Measurements from ENCODE around the gene COPS3.

COPS3 gene

GRCh38 chr17:17217995-17218394 is 63.1 kb downstream of the COPS3 start:
- TF ChIP-seq, protein P1, sequence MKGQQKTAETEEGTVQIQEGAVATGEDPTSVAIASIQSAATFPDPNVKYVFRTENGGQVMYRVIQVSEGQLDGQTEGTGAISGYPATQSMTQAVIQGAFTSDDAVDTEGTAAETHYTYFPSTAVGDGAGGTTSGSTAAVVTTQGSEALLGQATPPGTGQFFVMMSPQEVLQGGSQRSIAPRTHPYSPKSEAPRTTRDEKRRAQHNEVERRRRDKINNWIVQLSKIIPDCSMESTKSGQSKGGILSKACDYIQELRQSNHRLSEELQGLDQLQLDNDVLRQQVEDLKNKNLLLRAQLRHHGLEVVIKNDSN (IDR thresholded peaks at IDR 0.05) = no peak
- TF ChIP-seq TEAD4 (IDR thresholded peaks at IDR 0.05) (no peak), REST (IDR thresholded peaks at IDR 0.05; ENCODE audit: low read depth) (no peak), FOXM1 (IDR thresholded peaks at IDR 0.05; ENCODE audit: borderline replicate concordance, low read depth) (no peak), EP300 (IDR thresholded peaks at IDR 0.05; ENCODE audit: borderline replicate concordance) (no peak), RAD21 (IDR thresholded peaks at IDR 0.05; ENCODE audit: low read depth) (no peak), EGR1 (IDR thresholded peaks at IDR 0.05) (no peak), TAF1 (IDR thresholded peaks at IDR 0.05; ENCODE audit: low read depth) (no peak), CEBPB (IDR thresholded peaks at IDR 0.05) (no peak), TCF12 (IDR thresholded peaks at IDR 0.05; ENCODE audit: low read depth) (no peak), NFIC (IDR thresholded peaks at IDR 0.05) (no peak), MAX (IDR thresholded peaks at IDR 0.05) (no peak)

DNA sequence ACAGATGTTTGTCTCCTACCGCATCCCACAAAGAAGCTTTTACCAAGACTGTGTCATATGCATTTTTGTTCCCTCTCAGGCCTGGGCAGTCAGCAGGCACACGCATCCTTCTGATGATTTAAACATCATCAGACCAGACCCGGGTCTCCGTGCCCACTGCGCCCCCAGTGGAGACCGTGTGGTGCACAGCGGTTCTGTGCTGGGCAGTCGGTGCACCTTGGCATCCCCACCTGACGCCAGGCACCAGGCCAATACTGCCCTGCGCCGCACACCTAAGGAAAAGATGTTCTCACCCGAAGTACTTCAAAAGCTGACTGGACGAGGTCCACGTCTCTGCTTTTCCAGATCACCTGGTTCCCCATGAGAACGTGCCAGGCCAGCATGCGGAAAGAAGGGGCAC is 64.3 kb downstream of the COPS3 start:
- TF ChIP-seq, protein P1 (IDR thresholded peaks at IDR 0.05) = no peak
- TF ChIP-seq TCF12 (IDR thresholded peaks at IDR 0.05; ENCODE audit: low read depth) = no peak

DNA sequence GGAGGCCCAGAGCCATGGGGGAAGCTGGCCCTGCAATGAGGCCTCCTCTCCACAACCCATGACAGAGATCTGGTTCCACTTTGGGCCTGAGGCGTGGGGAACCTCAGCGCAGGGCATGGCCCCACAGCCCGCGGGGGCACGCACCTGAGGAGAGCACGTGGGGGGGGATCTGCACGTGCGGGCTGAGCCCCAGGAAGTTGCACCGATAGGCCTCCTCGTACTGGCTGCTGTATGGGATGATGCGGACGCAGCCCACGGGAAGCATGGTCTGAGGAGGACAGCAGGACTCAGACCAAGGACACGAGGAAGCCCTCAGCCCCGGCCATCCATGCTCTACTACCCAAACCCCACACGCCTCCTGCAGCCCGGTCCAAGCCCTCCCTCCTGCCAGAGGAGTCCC is 64.8 kb downstream of the COPS3 start:
- no peak for TF ChIP-seq RAD21 (IDR thresholded peaks at IDR 0.05; ENCODE audit: low read depth)
- TF ChIP-seq CREB1 (IDR thresholded peaks at IDR 0.05; ENCODE audit: low read depth) = no peak
- no peak for TF ChIP-seq YY1 (IDR thresholded peaks at IDR 0.05; ENCODE audit: low read depth)
- no peak for TF ChIP-seq TCF12 (IDR thresholded peaks at IDR 0.05; ENCODE audit: low read depth)
- no peak for TF ChIP-seq ZBTB7A (IDR thresholded peaks at IDR 0.05; ENCODE audit: low read depth)

GRCh38 chr17:17215575-17215974 is 65.5 kb downstream of the COPS3 start:
- TF ChIP-seq FOXM1 (IDR thresholded peaks at IDR 0.05; ENCODE audit: borderline replicate concordance, low read depth) = no peak
- TF ChIP-seq, protein P1 (IDR thresholded peaks at IDR 0.05) = no peak
- TF ChIP-seq MAX (IDR thresholded peaks at IDR 0.05) = no peak

DNA sequence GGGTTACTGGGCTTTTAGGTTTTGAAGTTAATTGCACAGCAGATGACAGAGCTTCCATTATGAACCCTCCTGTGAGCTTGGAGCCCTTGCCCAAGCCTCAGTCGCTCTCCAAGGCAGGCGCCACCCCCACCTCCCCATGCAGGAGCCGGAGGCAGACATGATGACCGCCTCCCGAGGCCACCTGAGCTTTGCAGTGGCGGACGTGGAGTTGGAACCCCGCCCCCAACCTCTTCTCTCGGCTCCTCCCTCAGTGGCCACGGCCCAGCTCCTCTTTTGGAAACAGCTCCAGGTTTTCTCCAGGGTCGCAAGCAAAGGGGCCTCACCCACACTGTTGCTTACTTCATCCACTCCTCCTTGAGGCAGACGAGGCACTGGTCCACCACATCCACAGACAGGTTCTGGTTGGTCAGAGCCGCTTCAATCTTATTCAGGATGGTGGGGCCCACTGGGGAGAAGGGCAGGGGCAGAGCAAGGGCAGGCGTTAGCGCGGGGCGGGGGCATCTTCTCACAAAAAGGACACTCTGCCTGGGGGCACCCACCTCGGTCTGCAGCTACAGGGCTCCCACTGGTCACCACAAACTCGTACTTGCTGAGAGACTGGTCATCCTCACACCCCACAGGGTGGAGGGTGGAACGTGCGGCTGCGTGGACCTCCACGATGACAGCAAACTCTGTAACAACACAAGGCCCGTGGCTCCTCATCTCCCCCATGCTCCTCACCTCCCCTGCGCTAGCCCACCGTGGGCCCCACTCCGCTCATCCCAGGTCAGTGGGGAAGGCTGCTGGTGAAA is 66.2 kb downstream of the COPS3 start:
- TF ChIP-seq NFIC (IDR thresholded peaks at IDR 0.05) (no peak), REST (IDR thresholded peaks at IDR 0.05; ENCODE audit: low read depth) (no peak), EGR1 (IDR thresholded peaks at IDR 0.05) (no peak), FOXM1 (IDR thresholded peaks at IDR 0.05; ENCODE audit: borderline replicate concordance, low read depth) (no peak), EP300 (IDR thresholded peaks at IDR 0.05; ENCODE audit: borderline replicate concordance) (no peak), TEAD4 (IDR thresholded peaks at IDR 0.05) (no peak), CREB1 (IDR thresholded peaks at IDR 0.05; ENCODE audit: low read depth) (no peak), TAF1 (IDR thresholded peaks at IDR 0.05; ENCODE audit: low read depth) (no peak), TCF12 (IDR thresholded peaks at IDR 0.05; ENCODE audit: low read depth) (no peak), RAD21 (IDR thresholded peaks at IDR 0.05; ENCODE audit: low read depth) (no peak), MAX (IDR thresholded peaks at IDR 0.05) (no peak), CEBPB (IDR thresholded peaks at IDR 0.05) (no peak), ZBTB7A (IDR thresholded peaks at IDR 0.05; ENCODE audit: low read depth) (no peak), YY1 (IDR thresholded peaks at IDR 0.05; ENCODE audit: low read depth) (no peak)
- TF ChIP-seq, protein P1 (IDR thresholded peaks at IDR 0.05) = no peak
